Thyroid gland (tissue), 4 donors: ENCODE measurements around the gene CEP97. TPM values are rescaled to one million over a fixed set of nuclear protein-coding genes. Genes with fewer than 3 reads are reported as not detected.

Experiments
- DNase-seq, 2 donors: peaks; one replicate each; pipeline ENCODE4 v3.0.0-alpha.2; 2019
- H3K27ac ChIP-seq, 3 donors: fragments of 200-600 bp; sonication (generic); 1 replicate in 2 of 3; 2 replicates in 1 of 3; pipeline ENCODE4 v1.5.1; 2016 to 2019; ENCODE audit warnings: mild to moderate bottlenecking in 1 of 3, moderate library complexity in 1 of 3
- H3K27me3 ChIP-seq: fragments of 200-600 bp; sonication (generic); one replicate; pipeline ENCODE4 v1.5.1; 2019
- H3K36me3 ChIP-seq, 2 donors: fragments of 200-600 bp; sonication (generic); one replicate each; pipeline ENCODE4 v1.5.1; 2016 to 2019
- H3K4me1 ChIP-seq, 2 donors: fragments of 200-600 bp; sonication (generic); one replicate each; pipeline ENCODE4 v1.5.1; 2017 to 2019
- H3K4me3 ChIP-seq, 3 donors: fragments of 200-600 bp; sonication (generic); replicated peaks in 1 of 3; 1 replicate in 2 of 3; 2 replicates in 1 of 3; pipeline ENCODE4 v1.5.1; 2016; ENCODE audit warnings: mild to moderate bottlenecking in 1 of 3
- H3K9me3 ChIP-seq: fragments of 200-600 bp; sonication (generic); one replicate; pipeline ENCODE4 v1.5.1; 2017
- CTCF ChIP-seq, 6 experiments: fragments of 200-600 bp in 3 of 6; fragments of 450-650 bp in 3 of 6; sonication (generic) in 3 of 6; IDR thresholded peaks; one replicate each; pipeline ENCODE4 v1.5.1; 2016 to 2019; ENCODE audit warnings: antibody characterized with exemption in 6 of 6, mild to moderate bottlenecking in 2 of 6, inconsistent platforms in 1 of 6, moderate library complexity in 1 of 6
- POLR2A ChIP-seq, 2 donors: fragments of 450-650 bp; IDR thresholded peaks; one replicate each; pipeline ENCODE4 v1.6.1; 2017; ENCODE audit warnings: antibody characterized with exemption in 2 of 2, mild to moderate bottlenecking in 2 of 2, moderate library complexity in 1 of 2
- WGBS, 2 donors: methylation state at CpG; one replicate each; pipeline ENCODE4 v1.1.5; 2017; 5-methylcytosine and 5-hydroxymethylcytosine counted together
- intact Hi-C: fragments of 100-400 bp; cut with DNase I; formaldehyde crosslinking; loops from one replicate; pipeline ENCODE4 v1.15.1; 2023
- total RNA-seq, 4 donors: library from RNA; depleted of rRNA; stranded (reverse); fragments of >200 nt; gene quantifications; one replicate each; pipeline ENCODE4 v1.2.3, GENCODE V29; 2016

CEP97 gene
- total RNA-seq, 4 donors from 2014 or later: 7.3 to 13.3 (median 8.2) TPM

- WGBS, 2 donors: 0% methylated on average over 12 to 18 of the region's 78 CpGs
- intact Hi-C loops: loop anchor here (10.0 kb wide), 1 partner anchor 54 kb away; the partner anchor contains the start of gene CEP97
- DNase-seq: peak; percentile 91
- Histone ChIP-seq H3K4me3 (peak within 1 kb of the TSS; percentile 87 to 94 (median 88)), H3K9me3 (no peaks in the 10 kb centered on the region), H3K36me3 (peaks cover 8 to 15% of the 10 kb centered on the region in 2 donors), H3K4me1 (peaks cover 6 to 8% of the 10 kb centered on the region in 2 donors), H3K27ac (peak within 1 kb of the TSS; percentile 34 to 90 (median 58)), H3K27me3 (no peaks in the 10 kb centered on the region)
- TF ChIP-seq CTCF (IDR thresholded peaks at IDR 0.05) (no peak), POLR2A (IDR thresholded peaks at IDR 0.05) (peak in 1 of 2 donors; percentile 65)
Measured at GRCh38 chr3:101779047-101779821, 54.8 kb downstream of the CEP97 start, which contains the start of gene NXPE3. Gene NXPE3 (plus strand): TSS chr3:101779211. CDS start chr3:101785597, 6,386 bp downstream.

- 31% methylated on average over 9 of the region's 9 CpGs for WGBS, 2 donors
- H3K27ac ChIP-seq: no peak overlapping the region
- intact Hi-C loops: loop anchor here (10.0 kb wide), 1 partner anchor 55 kb away; the partner anchor contains the start of gene CEP97
- peaks cover 8 to 22% of the 10 kb centered on the region in 2 donors for H3K36me3 ChIP-seq
- peaks cover 6 to 8% of the 10 kb centered on the region in 2 donors for H3K4me1 ChIP-seq
- TF ChIP-seq CTCF (IDR thresholded peaks at IDR 0.05): no peak
- no peak for TF ChIP-seq POLR2A (IDR thresholded peaks at IDR 0.05)
- no peaks in the 10 kb centered on the region for H3K27me3 ChIP-seq
- H3K9me3 ChIP-seq: no peaks in the 10 kb centered on the region
- no peak for DNase-seq
- peak overlapping the region; percentile 87 to 94 (median 88) for H3K4me3 ChIP-seq
Measured at GRCh38 chr3:101779822-101780381, 55.5 kb downstream of the CEP97 start.

- no peak overlapping the region for H3K27ac ChIP-seq
- no peaks in the 10 kb centered on the region for H3K9me3 ChIP-seq
- no peak for TF ChIP-seq CTCF (IDR thresholded peaks at IDR 0.05)
- TF ChIP-seq POLR2A (IDR thresholded peaks at IDR 0.05): no peak
- H3K4me1 ChIP-seq: peaks cover 6 to 8% of the 10 kb centered on the region in 2 donors
- DNase-seq: peak in 1 of 2 donors; percentile 5
- intact Hi-C loops: no loop called here
- H3K4me3 ChIP-seq: no peak overlapping the region
- peaks cover 8 to 28% of the 10 kb centered on the region in 2 donors for H3K36me3 ChIP-seq
- no peaks in the 10 kb centered on the region for H3K27me3 ChIP-seq
- WGBS, 2 donors: 84 to 96% methylated on average over 2 of the region's 2 CpGs
Measured at GRCh38 chr3:101780661-101781060, 56.2 kb downstream of the CEP97 start.

GRCh38 chr3:101781166-101781565 is 56.8 kb downstream of the CEP97 start:
- TF ChIP-seq POLR2A (IDR thresholded peaks at IDR 0.05) (no peak), CTCF (IDR thresholded peaks at IDR 0.05) (no peak)
- Histone ChIP-seq H3K27ac (no peak overlapping the region), H3K4me1 (peaks cover 6 to 8% of the 10 kb centered on the region in 2 donors), H3K9me3 (no peaks in the 10 kb centered on the region), H3K36me3 (peaks cover 8 to 33% of the 10 kb centered on the region in 2 donors), H3K4me3 (no peak overlapping the region), H3K27me3 (no peaks in the 10 kb centered on the region)
- intact Hi-C loops: no loop called here
- DNase-seq: no peak
